Left lobe of liver (tissue), 2 donors: ENCODE results near the gene ZRANB3. TPM values are rescaled to one million over a fixed set of nuclear protein-coding genes. Genes with fewer than 3 reads are reported as not detected.

Source experiments
- ATAC-seq: fragments of 200-7000 bp; cut with Tn5 transposase; one replicate; pipeline ENCODE4 v1.9.1; 2020; ENCODE audit warnings: mild to moderate bottlenecking, moderate library complexity
- DNase-seq: peaks from one replicate; pipeline ENCODE4 v3.0.0-alpha.2; 2020; ENCODE audit warnings: low spot score
- total RNA-seq: library from RNA; stranded (reverse); gene quantifications from one replicate; pipeline ENCODE4 v1.2.1, GENCODE V29; 2021
- donor health status: DM: no; HTN: no; CAD: no; lungs with moderate emphysema.
- donor health status: DM: no; HTN: yes; CAD: no.

ZRANB3 gene
- total RNA-seq, 1 donor from 2014 or later: 2.9 TPM

- DNase-seq (no peak), ATAC-seq (no peak)
These were observed 273.5 kb downstream of the ZRANB3 start for GRCh38 chr2:135257383-135258090.

GRCh38 chr2:135256531-135257260, 274.3 kb downstream of the ZRANB3 start:
- ATAC-seq: no peak
- no peak for DNase-seq

GRCh38 chr2:135255208-135255607, 275.8 kb downstream of the ZRANB3 start:
- no peak for ATAC-seq
- DNase-seq: no peak

- no peak for DNase-seq
- no peak for ATAC-seq
These were observed 278.1 kb downstream of the ZRANB3 start for GRCh38 chr2:135252805-135253458.

- no peak for ATAC-seq
- DNase-seq: no peak
These were observed 282.4 kb downstream of the ZRANB3 start for GRCh38 chr2:135248611-135249010.

- ATAC-seq (peak; percentile 83), DNase-seq (no peak)
These were observed 284.2 kb downstream of the ZRANB3 start for GRCh38 chr2:135246711-135247270.

GRCh38 chr2:135245071-135245470, 285.9 kb downstream of the ZRANB3 start:
- DNase-seq: no peak
- ATAC-seq: no peak

- no peak for ATAC-seq
- no peak for DNase-seq
These were observed 292.4 kb downstream of the ZRANB3 start for GRCh38 chr2:135238651-135239050.

- no peak for ATAC-seq
- DNase-seq: no peak
These were observed 300.9 kb downstream of the ZRANB3 start for GRCh38 chr2:135230150-135230549.

GRCh38 chr2:135227386-135227785, 303.6 kb downstream of the ZRANB3 start:
- no peak for ATAC-seq
- no peak for DNase-seq

- DNase-seq (no peak), ATAC-seq (no peak)
These were observed 304.1 kb downstream of the ZRANB3 start for GRCh38 chr2:135226961-135227360.

GRCh38 chr2:135225781-135226180, 305.2 kb downstream of the ZRANB3 start:
- ATAC-seq (no peak), DNase-seq (no peak)

GRCh38 chr2:135219226-135219625, 311.8 kb downstream of the ZRANB3 start:
- DNase-seq (no peak), ATAC-seq (no peak)

GRCh38 chr2:135218426-135218825, 312.6 kb downstream of the ZRANB3 start:
- no peak for DNase-seq
- ATAC-seq: no peak

GRCh38 chr2:135212757-135213156, 318.3 kb downstream of the ZRANB3 start:
- DNase-seq (no peak), ATAC-seq (no peak)

- DNase-seq (no peak), ATAC-seq (no peak)
These were observed 323.0 kb downstream of the ZRANB3 start for GRCh38 chr2:135208016-135208415.

- DNase-seq (peak; percentile 63), ATAC-seq (peak; percentile 86)
These were observed 327.1 kb downstream of the ZRANB3 start for GRCh38 chr2:135203944-135204343.

GRCh38 chr2:135202751-135203150, 328.3 kb downstream of the ZRANB3 start:
- ATAC-seq (peak; percentile 88), DNase-seq (peak; percentile 52)

GRCh38 chr2:135198481-135198880, 332.5 kb downstream of the ZRANB3 start:
- no peak for ATAC-seq
- DNase-seq: no peak

GRCh38 chr2:135190799-135191198, 340.2 kb downstream of the ZRANB3 start:
- no peak for DNase-seq
- ATAC-seq: no peak

GRCh38 chr2:135189148-135189547, 341.9 kb downstream of the ZRANB3 start:
- ATAC-seq: no peak
- DNase-seq: no peak

- DNase-seq (no peak), ATAC-seq (no peak)
These were observed 343.7 kb downstream of the ZRANB3 start for GRCh38 chr2:135187270-135187669.
